GM13977 (cell line): Measurements from ENCODE around the gene CBFA2T2.
A peak's percentile ranks its signal among the peaks of the same experiment; 100 is the strongest.
"Not testable (repeated sequence)": the region's sequence is repeated elsewhere in the genome, so short reads cannot be mapped to it uniquely, and the experiment has no call there.

Experiments
- DNase-seq: peaks from one replicate; pipeline ENCODE4 v3.0.0; 2012; ENCODE audit warnings: low spot score
- CTCF ChIP-seq: IDR thresholded peaks from 2 replicates; pipeline ENCODE4 v1.5.1; 2012; ENCODE audit warnings: mild to moderate bottlenecking, control low read depth; ENCODE audit not compliant: insufficient read depth; ENCODE audit errors: extremely low read depth, missing control alignments
- in situ Hi-C: fragments of 300-500 bp; cut with MboI; formaldehyde crosslinking; loops from one replicate; pipeline ENCODE4 v1.12.0; 2022; ENCODE audit warnings: low sequenced_read_pairs, low pct_unique_long_range_greater_than_20kb, mixed read lengths, inconsistent platforms; ENCODE audit not compliant: unreplicated experiment

Gene CBFA2T2

GRCh38 chr20:33560026-33560425, 70.1 kb downstream of the CBFA2T2 start:
- DNase-seq = no peak
- no peak for TF ChIP-seq CTCF
- in situ Hi-C loops = no loop called here

- in situ Hi-C loops, DNase-seq: not testable (repeated sequence)
Measured at GRCh38 chr20:33561053-33561452, 71.2 kb downstream of the CBFA2T2 start.

DNA sequence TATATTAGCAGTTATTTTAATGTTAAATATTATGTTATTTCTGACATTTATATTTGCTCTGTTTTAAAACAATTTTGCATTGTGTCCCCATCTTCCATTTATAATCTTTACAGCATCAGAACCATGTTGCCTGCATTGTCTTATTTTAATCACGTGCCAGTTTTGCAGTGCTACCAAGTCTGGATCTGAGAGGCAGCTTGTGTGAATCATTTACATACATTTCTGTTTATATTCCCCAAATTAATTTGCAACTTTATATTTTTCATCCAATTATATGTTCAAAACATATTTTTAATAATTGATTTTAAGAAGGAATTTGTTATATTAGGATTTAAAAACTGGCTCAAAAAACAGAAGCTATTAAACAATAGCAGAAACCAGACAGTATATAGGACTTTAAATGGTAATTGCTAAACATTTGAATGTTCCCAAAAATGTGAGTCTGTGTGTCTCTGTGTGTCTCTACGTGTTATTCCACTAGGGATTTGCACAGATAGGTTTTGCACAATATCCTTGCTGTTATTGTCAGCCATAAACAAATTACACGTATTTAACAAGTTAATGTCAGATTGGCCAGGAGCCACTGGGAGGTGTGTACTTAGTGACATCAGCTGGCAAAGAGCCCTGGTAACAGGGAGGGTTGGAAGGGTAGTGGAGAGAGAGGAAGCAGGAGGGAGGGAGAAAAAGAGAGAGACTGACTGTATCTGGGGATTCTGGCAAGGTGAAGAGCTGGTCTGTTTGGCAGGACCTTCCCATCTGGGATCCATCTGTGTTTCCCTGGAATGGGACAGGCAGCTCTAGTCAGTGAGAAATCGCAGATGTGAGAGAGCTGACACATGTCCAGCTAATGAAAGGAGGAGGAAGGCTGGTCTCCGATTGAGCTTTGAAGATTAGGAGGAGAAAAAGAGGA, 72.1 kb downstream of the CBFA2T2 start:
- in situ Hi-C loops = no loop called here
- no peak for DNase-seq
- TF ChIP-seq CTCF = no peak

DNA sequence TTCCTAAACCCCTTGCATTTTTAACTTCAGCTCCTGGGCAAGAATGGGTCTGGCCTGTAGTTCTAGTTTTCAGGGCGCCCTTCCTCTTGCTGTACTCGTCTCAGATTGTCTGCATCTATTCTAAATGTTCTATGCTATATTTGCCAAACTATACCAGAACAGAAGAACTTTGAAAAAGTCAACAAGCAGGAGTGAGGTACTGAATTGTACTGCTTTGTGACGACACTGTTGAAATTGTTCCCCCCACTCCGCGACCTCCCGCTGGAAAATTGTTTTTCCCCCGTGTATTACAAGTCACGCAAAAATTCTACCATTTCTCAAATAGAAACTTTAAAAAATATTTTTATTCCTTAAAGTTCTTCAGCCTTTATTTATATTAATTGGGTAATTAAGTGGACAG, 73.9 kb downstream of the CBFA2T2 start:
- no peak for DNase-seq
- in situ Hi-C loops = no loop called here
- no peak for TF ChIP-seq CTCF

- in situ Hi-C loops = no loop called here
- no peak for TF ChIP-seq CTCF
- DNase-seq = no peak
Measured at GRCh38 chr20:33566781-33567603, 77.1 kb downstream of the CBFA2T2 start.

GRCh38 chr20:33567949-33568348, 78.1 kb downstream of the CBFA2T2 start:
- in situ Hi-C loops = no loop called here
- TF ChIP-seq CTCF = no peak
- no peak for DNase-seq

DNA sequence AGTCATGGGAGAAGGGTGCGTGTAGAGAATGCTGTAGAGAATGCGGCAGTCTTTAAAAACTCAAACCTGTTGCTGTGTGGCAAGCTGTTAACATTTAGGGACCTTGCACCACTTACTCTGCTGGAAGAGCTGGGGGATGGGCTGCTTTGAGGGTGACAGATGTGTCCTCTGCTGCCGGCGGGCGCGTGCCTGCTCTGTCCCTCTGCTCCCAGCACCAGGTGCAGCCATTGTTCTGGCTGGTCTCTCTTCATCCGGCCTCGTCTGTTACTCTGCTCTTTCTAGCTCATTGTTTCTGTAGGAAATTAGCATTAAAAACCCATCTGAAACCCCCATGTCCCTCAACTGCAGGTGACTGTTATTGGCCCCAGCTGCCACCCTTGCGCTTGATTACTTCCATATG, 78.5 kb downstream of the CBFA2T2 start:
- in situ Hi-C loops = no loop called here
- no peak for TF ChIP-seq CTCF
- peak; percentile 25 for DNase-seq
